ENCODE measurements around the gene ARFRP1. TPM values are rescaled to one million over a fixed set of nuclear protein-coding genes. Genes with fewer than 3 reads are reported as not detected.
A peak's percentile ranks its signal among the peaks of the same experiment; 100 is the strongest.

ARFRP1 gene
- total and polyA plus RNA-seq, 2 of the 13 experiments (the other 11 are each of a cell fraction or from before 2014, with no cell fraction given), result 32.0 to 51.1 TPM

DNA sequence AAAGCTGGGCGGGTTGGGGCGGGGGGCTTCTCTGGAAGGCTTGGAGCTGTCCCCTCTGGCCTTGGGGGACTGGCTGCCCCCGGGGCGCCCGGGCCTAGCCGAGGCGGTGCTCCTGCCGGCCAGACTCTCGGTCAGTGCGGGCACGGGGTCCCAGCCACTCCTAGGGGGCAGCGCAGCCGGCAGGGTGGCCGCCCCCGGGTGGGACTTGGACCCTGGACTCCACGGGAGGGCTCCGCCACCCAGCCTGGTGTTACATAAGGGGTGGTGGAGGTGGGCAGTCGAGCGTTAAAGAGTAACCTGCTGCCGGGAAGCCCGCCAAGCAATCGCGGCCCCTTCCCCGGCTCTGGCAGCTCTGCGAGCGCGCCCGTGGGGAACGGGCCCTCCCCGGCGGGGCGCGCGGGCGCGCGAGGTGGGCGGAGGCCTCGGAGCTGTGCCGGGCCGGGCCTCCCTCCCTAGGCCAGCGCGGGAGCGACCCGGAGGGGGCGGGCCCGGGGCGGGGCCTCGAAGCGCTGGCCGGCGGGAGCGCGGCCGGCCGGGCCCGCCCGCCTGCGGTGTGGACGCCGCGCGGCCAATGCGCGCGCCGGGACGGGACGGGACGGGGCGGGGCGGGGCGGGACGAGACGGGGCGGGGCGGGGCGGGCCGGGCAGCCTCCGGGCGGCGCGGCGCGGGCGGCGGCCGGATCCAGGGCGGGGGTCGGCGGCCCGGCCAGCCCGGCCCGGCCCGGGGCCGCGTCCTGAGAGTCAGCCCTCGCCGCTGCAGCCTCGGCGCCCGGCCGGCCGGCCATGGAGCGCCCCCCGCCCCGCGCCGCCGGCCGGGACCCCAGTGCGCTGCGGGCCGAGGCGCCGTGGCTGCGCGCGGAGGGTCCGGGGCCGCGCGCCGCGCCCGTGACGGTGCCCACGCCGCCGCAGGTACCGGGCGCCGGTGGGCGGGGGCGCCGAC, 31.6 kb upstream of the ARFRP1 start, which contains the start of gene SLC2A4RG (continued):
- TF ChIP-seq MTF2 (CRISPR knock-in tag; IDR thresholded peaks at IDR 0.05; ENCODE audit: borderline replicate concordance), result no peak
- TF ChIP-seq, protein P1, sequence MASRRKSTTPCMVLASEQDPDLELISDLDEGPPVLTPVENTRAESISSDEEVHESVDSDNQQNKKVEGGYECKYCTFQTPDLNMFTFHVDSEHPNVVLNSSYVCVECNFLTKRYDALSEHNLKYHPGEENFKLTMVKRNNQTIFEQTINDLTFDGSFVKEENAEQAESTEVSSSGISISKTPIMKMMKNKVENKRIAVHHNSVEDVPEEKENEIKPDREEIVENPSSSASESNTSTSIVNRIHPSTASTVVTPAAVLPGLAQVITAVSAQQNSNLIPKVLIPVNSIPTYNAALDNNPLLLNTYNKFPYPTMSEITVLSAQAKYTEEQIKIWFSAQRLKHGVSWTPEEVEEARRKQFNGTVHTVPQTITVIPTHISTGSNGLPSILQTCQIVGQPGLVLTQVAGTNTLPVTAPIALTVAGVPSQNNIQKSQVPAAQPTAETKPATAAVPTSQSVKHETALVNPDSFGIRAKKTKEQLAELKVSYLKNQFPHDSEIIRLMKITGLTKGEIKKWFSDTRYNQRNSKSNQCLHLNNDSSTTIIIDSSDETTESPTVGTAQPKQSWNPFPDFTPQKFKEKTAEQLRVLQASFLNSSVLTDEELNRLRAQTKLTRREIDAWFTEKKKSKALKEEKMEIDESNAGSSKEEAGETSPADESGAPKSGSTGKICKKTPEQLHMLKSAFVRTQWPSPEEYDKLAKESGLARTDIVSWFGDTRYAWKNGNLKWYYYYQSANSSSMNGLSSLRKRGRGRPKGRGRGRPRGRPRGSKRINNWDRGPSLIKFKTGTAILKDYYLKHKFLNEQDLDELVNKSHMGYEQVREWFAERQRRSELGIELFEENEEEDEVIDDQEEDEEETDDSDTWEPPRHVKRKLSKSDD (CRISPR knock-in tag; IDR thresholded peaks at IDR 0.05; ENCODE audit: low read depth), result peak; percentile 76; the same call in 1 of the 2 replicates
- TF ChIP-seq HES4 (CRISPR knock-in tag; IDR thresholded peaks at IDR 0.05; ENCODE audit: borderline replicate concordance), result peak; percentile 83; the same call in 1 of the 2 replicates
- TF ChIP-seq ERF (CRISPR knock-in tag; IDR thresholded peaks at IDR 0.05), result peak; percentile 90
- TF ChIP-seq KLF12 (CRISPR knock-in tag; IDR thresholded peaks at IDR 0.05; ENCODE audit: borderline replicate concordance), result peak; percentile 85; the same call in 1 of the 2 replicates
- TF ChIP-seq, protein P2, sequence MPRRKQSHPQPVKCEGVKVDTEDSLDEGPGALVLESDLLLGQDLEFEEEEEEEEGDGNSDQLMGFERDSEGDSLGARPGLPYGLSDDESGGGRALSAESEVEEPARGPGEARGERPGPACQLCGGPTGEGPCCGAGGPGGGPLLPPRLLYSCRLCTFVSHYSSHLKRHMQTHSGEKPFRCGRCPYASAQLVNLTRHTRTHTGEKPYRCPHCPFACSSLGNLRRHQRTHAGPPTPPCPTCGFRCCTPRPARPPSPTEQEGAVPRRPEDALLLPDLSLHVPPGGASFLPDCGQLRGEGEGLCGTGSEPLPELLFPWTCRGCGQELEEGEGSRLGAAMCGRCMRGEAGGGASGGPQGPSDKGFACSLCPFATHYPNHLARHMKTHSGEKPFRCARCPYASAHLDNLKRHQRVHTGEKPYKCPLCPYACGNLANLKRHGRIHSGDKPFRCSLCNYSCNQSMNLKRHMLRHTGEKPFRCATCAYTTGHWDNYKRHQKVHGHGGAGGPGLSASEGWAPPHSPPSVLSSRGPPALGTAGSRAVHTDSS (CRISPR knock-in tag; conservative IDR thresholded peaks at IDR 0.05), result no peak
- TF ChIP-seq NFIB (CRISPR knock-in tag; IDR thresholded peaks at IDR 0.05; ENCODE audit: borderline replicate concordance), result no peak
- peak; percentile 58; the same call in 1 of the 2 replicates for TF ChIP-seq FLYWCH1 (CRISPR knock-in tag; IDR thresholded peaks at IDR 0.05)
- TF ChIP-seq TP53 (CRISPR knock-in tag; conservative IDR thresholded peaks at IDR 0.05), result peak; percentile 90
- TF ChIP-seq ZNF660 (CRISPR knock-in tag; IDR thresholded peaks at IDR 0.05; ENCODE audit: borderline replicate concordance, low read depth), result no peak
- TF ChIP-seq ZSCAN20 (CRISPR knock-in tag; IDR thresholded peaks at IDR 0.05; ENCODE audit: borderline replicate concordance), result peak; percentile 99
- TF ChIP-seq, protein P3, sequence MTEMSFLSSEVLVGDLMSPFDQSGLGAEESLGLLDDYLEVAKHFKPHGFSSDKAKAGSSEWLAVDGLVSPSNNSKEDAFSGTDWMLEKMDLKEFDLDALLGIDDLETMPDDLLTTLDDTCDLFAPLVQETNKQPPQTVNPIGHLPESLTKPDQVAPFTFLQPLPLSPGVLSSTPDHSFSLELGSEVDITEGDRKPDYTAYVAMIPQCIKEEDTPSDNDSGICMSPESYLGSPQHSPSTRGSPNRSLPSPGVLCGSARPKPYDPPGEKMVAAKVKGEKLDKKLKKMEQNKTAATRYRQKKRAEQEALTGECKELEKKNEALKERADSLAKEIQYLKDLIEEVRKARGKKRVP (CRISPR knock-in tag; IDR thresholded peaks at IDR 0.05), result peak in 1 of 2 experiments; percentile 72; a peak in 2 of 4 replicates
- TF ChIP-seq REL (CRISPR knock-in tag; conservative IDR thresholded peaks at IDR 0.05), result 0 out of 2 replicates have a peak, but pooled peaks have one; percentile 70
- no peak for TF ChIP-seq ARNT (IDR thresholded peaks at IDR 0.05)
- no peak for TF ChIP-seq MATR3 (CRISPR knock-in tag; IDR thresholded peaks at IDR 0.05)
- peak; percentile 89; the same call in 1 of the 2 replicates for TF ChIP-seq IRX3 (CRISPR knock-in tag; IDR thresholded peaks at IDR 0.05; ENCODE audit: borderline replicate concordance, low read depth)
- TF ChIP-seq MXI1 (IDR thresholded peaks at IDR 0.05; ENCODE audit: borderline replicate concordance, low read depth, low read length), result peak; percentile 75; the same call in 1 of the 3 replicates
- TF ChIP-seq MXD4 (CRISPR knock-in tag; IDR thresholded peaks at IDR 0.05), result peak; percentile 86
- TF ChIP-seq YY1 (IDR thresholded peaks at IDR 0.05; ENCODE audit: insufficient read depth, insufficient replicate concordance, low read depth, low read length), result peak; percentile 76
- TF ChIP-seq TSC22D2 (CRISPR knock-in tag; IDR thresholded peaks at IDR 0.05; ENCODE audit: borderline replicate concordance), result peak; percentile 89; the same call in 1 of the 2 replicates
